ENCODE data around the gene KRT28. TPM values are rescaled to one million over a fixed set of nuclear protein-coding genes. Genes with fewer than 3 reads are reported as not detected.

The KRT28 gene
- total RNA-seq, 1 donor from 2014 or later: not detected

DNA sequence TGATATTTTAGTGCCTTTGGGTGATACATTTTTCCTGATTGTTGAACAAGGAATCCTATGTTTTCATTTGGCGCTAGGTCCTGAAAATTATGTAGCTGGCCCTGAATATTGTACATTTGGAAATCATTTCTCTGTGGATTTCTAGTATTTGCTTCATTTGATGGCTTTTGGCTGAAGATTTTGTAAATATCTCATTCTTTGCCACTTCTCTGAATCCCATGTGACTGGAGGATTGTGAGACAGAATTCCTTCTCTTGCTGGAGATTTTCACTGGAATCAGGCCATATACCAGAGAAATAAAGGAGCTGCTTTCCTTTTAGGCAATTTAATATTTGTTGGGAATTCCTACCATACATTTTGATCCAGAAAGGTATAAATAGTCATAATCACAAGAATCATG is 8.6 kb downstream of the KRT28 start:
- Histone ChIP-seq H3F3A (ENCODE audit: low read depth) (no peaks in the 10 kb centered on the region), H4K20me1 (ENCODE audit: low read depth) (no peaks in the 10 kb centered on the region), H3K27me3 (peaks cover 7% of the 10 kb centered on the region), H3K9ac (no peak overlapping the region), H3K27ac (no peak overlapping the region), H3K9me3 (ENCODE audit: low read depth) (no peaks in the 10 kb centered on the region), H3K4me2 (no peak overlapping the region), H2AFZ (replicated peaks) (no peak overlapping the region), H3K79me2 (ENCODE audit: low read depth) (no peaks in the 10 kb centered on the region), H3K4me1 (no peaks in the 10 kb centered on the region), H3K36me3 (no peaks in the 10 kb centered on the region), H3K4me3 (no peak overlapping the region)
- Mint-ChIP-seq H3K4me1 (no peaks in the 10 kb centered on the region), H3K27me3 (ENCODE audit: insufficient read depth, low read depth) (peaks cover 2% of the 10 kb centered on the region), H3K27ac (no peak overlapping the region), H3K4me3 (no peak overlapping the region), H3K9me3 (no peaks in the 10 kb centered on the region), H3K36me3 (no peaks in the 10 kb centered on the region)
- TF ChIP-seq CTCF (IDR thresholded peaks at IDR 0.05) (no peak), EZH2 (IDR thresholded peaks at IDR 0.05) (no peak), EZH2phosphoT487 (IDR thresholded peaks at IDR 0.05) (no peak)
- no peak for DNase-seq (ENCODE audit: low spot score)

- H3K9me3 ChIP-seq (ENCODE audit: low read depth): no peaks in the 10 kb centered on the region
- no peaks in the 10 kb centered on the region for H3K4me1 ChIP-seq
- no peaks in the 10 kb centered on the region for H3F3A ChIP-seq (ENCODE audit: low read depth)
- no peak within 1 kb of the TSS for H3K4me3 Mint-ChIP-seq
- no peaks in the 10 kb centered on the region for H4K20me1 ChIP-seq (ENCODE audit: low read depth)
- H3K4me3 ChIP-seq: no peak within 1 kb of the TSS
- H3K4me2 ChIP-seq: no peak within 1 kb of the TSS
- no peak within 1 kb of the TSS for H2AFZ ChIP-seq (replicated peaks)
- no peak for DNase-seq (ENCODE audit: low spot score)
- peaks cover 2% of the 10 kb centered on the region for H3K9me3 Mint-ChIP-seq
- peaks cover 21% of the 10 kb centered on the region for H3K27me3 ChIP-seq
- no peaks in the 10 kb centered on the region for H3K36me3 ChIP-seq
- H3K27me3 Mint-ChIP-seq (ENCODE audit: insufficient read depth, low read depth): no peaks in the 10 kb centered on the region
- H3K79me2 ChIP-seq (ENCODE audit: low read depth): no peaks in the 10 kb centered on the region
- TF ChIP-seq CTCF (IDR thresholded peaks at IDR 0.05) (no peak), EZH2 (IDR thresholded peaks at IDR 0.05) (no peak), EZH2phosphoT487 (IDR thresholded peaks at IDR 0.05) (no peak)
- no peaks in the 10 kb centered on the region for H3K36me3 Mint-ChIP-seq
- H3K27ac ChIP-seq: no peak within 1 kb of the TSS
- H3K27ac Mint-ChIP-seq: no peak within 1 kb of the TSS
- H3K4me1 Mint-ChIP-seq: no peaks in the 10 kb centered on the region
- no peak within 1 kb of the TSS for H3K9ac ChIP-seq
Measured at GRCh38 chr17:40782450-40782849, 17.3 kb downstream of the KRT28 start, which contains the start of gene KRT27. Gene KRT27 (minus strand): TSS chr17:40782550. CDS start chr17:40782493, 57 bp downstream.

GRCh38 chr17:40779181-40779909 is 20.4 kb downstream of the KRT28 start:
- Mint-ChIP-seq H3K36me3 (no peaks in the 10 kb centered on the region), H3K4me3 (no peak overlapping the region), H3K27me3 (ENCODE audit: insufficient read depth, low read depth) (no peaks in the 10 kb centered on the region), H3K4me1 (no peaks in the 10 kb centered on the region), H3K9me3 (peaks cover 2% of the 10 kb centered on the region), H3K27ac (no peak overlapping the region)
- H3K4me2 ChIP-seq: no peak overlapping the region
- peaks cover 21% of the 10 kb centered on the region for H3K27me3 ChIP-seq
- DNase-seq (ENCODE audit: low spot score): no peak
- TF ChIP-seq EZH2phosphoT487 (IDR thresholded peaks at IDR 0.05): no peak
- no peak for TF ChIP-seq CTCF (IDR thresholded peaks at IDR 0.05)
- TF ChIP-seq EZH2 (IDR thresholded peaks at IDR 0.05): no peak
- no peak overlapping the region for H3K9ac ChIP-seq
- H2AFZ ChIP-seq (replicated peaks): no peak overlapping the region
- no peaks in the 10 kb centered on the region for H3K9me3 ChIP-seq (ENCODE audit: low read depth)
- no peaks in the 10 kb centered on the region for H3K4me1 ChIP-seq
- H3K36me3 ChIP-seq: no peaks in the 10 kb centered on the region
- no peaks in the 10 kb centered on the region for H4K20me1 ChIP-seq (ENCODE audit: low read depth)
- H3K4me3 ChIP-seq: no peak overlapping the region
- H3K79me2 ChIP-seq (ENCODE audit: low read depth): no peaks in the 10 kb centered on the region
- no peaks in the 10 kb centered on the region for H3F3A ChIP-seq (ENCODE audit: low read depth)
- no peak overlapping the region for H3K27ac ChIP-seq

Measured in neural progenitor cell (in vitro differentiated cells).